Mucosa of descending colon (tissue), 3 donors: Measurements from ENCODE around the gene SLC22A1. TPM values are rescaled to one million over a fixed set of nuclear protein-coding genes. Genes with fewer than 3 reads are reported as not detected.

Experiments used
- ATAC-seq: fragments of 200-7000 bp; cut with Tn5 transposase; one replicate; pipeline ENCODE4 v1.9.1; 2020; ENCODE audit warnings: mild to moderate bottlenecking, moderate library complexity
- DNase-seq, 3 donors: peaks; one replicate each; pipeline ENCODE4 v3.0.0-alpha.2; 2020
- H3K36me3 ChIP-seq: fragments of 200-600 bp; one replicate; pipeline ENCODE4 v1.8.0; 2021; ENCODE audit warnings: low read depth, mild to moderate bottlenecking
- H3K4me1 ChIP-seq: fragments of 200-600 bp; one replicate; pipeline ENCODE4 v1.8.0; 2021; ENCODE audit warnings: low read depth, mild to moderate bottlenecking
- H3K4me3 ChIP-seq: fragments of 200-600 bp; one replicate; pipeline ENCODE4 v1.8.0; 2021; ENCODE audit warnings: mild to moderate bottlenecking
- H3K9me3 ChIP-seq: fragments of 200-600 bp; one replicate; pipeline ENCODE4 v1.8.0; 2021; ENCODE audit warnings: mild to moderate bottlenecking
- intact Hi-C, 2 donors: fragments of 100-400 bp; cut with DNase I in 1 of 2; cut with micrococcal nuclease in 1 of 2; formaldehyde crosslinking; loops; one replicate each; pipeline versions ENCODE4 v1.11.0 to v1.11.1; 2022; cut with DNase I, micrococcal nuclease
- total RNA-seq, 3 donors: library from RNA; stranded (reverse); fragmentation: NEBNext Ultra II Directional in 2 of 3; extraction: Animal tissue kit (Norgen Biotek cat#: 25700) in 2 of 3; gene quantifications; one replicate each; pipeline versions ENCODE4 v1.2.1 to v1.2.4, GENCODE V29; 2021 to 2023
- TF ChIP-seq, protein P1 (sequence below): fragments of 200-600 bp; IDR thresholded peaks from one replicate; pipeline ENCODE4 v1.8.0; 2022; ENCODE audit warnings: antibody characterized with exemption, mild to moderate bottlenecking
- donor health status: DM: no; HTN: no; CAD: no; lungs with moderate emphysema.
- donor health status: DM: no; HTN: no; CAD: no.
- donor health status: DM: no; HTN: yes; CAD: no.

SLC22A1 gene
- total RNA-seq, 3 donors from 2014 or later: 1.9 to 2.4 (median 2.4) TPM

DNA sequence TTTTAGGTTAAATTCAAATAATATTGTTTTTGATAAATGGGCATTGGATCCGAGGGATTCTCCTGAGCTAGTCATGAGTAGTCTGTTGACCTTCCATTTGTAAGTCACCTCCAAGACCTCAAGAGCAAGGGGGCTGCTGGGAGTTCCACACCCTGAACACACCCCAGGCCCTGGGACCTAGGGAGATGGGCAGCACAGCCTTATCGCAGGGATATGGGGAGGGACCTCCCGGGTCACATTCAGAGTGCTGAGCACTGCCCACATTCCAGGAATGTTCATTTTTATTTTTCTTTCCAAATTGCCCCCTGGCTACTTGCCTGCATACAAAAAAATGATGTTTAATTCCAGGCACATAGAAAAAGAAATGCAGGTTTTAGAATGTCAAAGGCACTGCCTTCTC, 81.5 kb downstream of the SLC22A1 start:
- no peaks in the 10 kb centered on the region for H3K9me3 ChIP-seq
- H3K4me1 ChIP-seq: peaks cover 14% of the 10 kb centered on the region
- H3K36me3 ChIP-seq: no peaks in the 10 kb centered on the region
- H3K4me3 ChIP-seq: no peak overlapping the region
- no peak for DNase-seq
- TF ChIP-seq, protein P1, sequence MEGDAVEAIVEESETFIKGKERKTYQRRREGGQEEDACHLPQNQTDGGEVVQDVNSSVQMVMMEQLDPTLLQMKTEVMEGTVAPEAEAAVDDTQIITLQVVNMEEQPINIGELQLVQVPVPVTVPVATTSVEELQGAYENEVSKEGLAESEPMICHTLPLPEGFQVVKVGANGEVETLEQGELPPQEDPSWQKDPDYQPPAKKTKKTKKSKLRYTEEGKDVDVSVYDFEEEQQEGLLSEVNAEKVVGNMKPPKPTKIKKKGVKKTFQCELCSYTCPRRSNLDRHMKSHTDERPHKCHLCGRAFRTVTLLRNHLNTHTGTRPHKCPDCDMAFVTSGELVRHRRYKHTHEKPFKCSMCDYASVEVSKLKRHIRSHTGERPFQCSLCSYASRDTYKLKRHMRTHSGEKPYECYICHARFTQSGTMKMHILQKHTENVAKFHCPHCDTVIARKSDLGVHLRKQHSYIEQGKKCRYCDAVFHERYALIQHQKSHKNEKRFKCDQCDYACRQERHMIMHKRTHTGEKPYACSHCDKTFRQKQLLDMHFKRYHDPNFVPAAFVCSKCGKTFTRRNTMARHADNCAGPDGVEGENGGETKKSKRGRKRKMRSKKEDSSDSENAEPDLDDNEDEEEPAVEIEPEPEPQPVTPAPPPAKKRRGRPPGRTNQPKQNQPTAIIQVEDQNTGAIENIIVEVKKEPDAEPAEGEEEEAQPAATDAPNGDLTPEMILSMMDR: no peak
- ATAC-seq: no peak
- intact Hi-C loops: no loop called here

DNA sequence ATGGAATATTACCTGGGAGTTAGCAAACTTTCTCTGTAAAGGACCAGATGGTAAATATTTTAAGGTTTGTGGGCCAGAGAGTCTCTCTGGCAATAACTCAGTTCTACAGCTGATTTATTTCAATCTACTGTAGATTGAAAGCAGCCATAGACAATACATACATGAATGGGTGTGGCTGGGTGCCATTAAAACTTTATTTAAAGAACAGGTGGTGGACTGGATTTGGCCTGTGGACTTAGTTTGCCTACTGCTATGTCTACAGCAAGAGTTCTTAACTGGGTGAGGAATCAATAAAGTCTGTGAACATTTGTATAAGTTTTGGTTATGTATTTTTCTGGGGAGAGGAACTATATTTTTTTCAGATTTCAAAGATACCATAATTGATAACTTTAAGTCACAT, 81.9 kb downstream of the SLC22A1 start:
- peak in 1 of 3 donors; percentile 46 for DNase-seq
- Histone ChIP-seq H3K36me3 (no peaks in the 10 kb centered on the region), H3K4me1 (peaks cover 9% of the 10 kb centered on the region), H3K4me3 (no peak overlapping the region), H3K9me3 (no peaks in the 10 kb centered on the region)
- ATAC-seq: peak; percentile 77
- intact Hi-C loops: no loop called here
- TF ChIP-seq, protein P1: no peak

DNA sequence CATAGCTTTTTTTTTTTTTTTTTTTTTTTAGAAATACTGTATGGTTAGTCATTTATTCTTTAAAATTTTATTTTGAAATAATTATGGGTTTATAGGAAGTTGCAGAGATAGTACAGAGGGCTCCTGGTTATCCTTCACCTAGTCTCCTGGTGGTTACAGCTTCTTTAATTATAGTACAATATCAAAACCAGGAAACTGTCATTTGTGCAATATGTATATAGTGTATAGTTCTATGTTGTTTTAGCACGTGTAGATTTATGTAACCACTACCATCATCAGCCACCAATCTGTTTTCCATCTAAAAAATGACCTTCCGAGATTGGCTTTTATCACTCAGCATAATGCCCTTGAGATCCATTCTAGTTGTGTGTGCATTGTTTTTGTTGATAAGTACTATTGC, 82.3 kb downstream of the SLC22A1 start:
- Histone ChIP-seq H3K4me1 (peaks cover 9% of the 10 kb centered on the region), H3K36me3 (no peaks in the 10 kb centered on the region), H3K9me3 (no peaks in the 10 kb centered on the region), H3K4me3 (no peak overlapping the region)
- intact Hi-C loops: no loop called here
- ATAC-seq: peak; percentile 52
- no peak for DNase-seq
- TF ChIP-seq, protein P1: no peak

DNA sequence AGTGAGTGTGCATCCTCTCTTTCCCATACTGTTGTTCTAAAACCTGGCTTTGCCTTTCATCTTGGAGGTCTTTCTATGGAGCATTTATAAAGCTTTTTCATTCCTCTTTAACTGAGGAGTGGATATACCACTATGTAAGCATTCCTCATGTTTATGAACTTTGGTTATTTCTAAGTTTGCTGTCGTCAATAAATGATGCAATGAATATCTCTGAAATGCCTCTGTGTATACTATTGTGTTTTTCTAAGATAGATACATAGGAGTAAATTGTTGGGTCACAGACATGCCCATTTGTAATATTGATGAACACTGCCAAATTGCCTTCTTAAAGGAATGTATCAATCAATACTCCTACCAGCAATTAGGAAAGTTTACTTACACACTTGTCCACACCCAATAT, 83.1 kb downstream of the SLC22A1 start:
- peaks cover 6% of the 10 kb centered on the region for H3K4me1 ChIP-seq
- TF ChIP-seq, protein P1: no peak
- ATAC-seq (no peak), DNase-seq (no peak)
- no peak overlapping the region for H3K4me3 ChIP-seq
- H3K9me3 ChIP-seq: no peaks in the 10 kb centered on the region
- intact Hi-C loops: no loop called here
- no peaks in the 10 kb centered on the region for H3K36me3 ChIP-seq

DNA sequence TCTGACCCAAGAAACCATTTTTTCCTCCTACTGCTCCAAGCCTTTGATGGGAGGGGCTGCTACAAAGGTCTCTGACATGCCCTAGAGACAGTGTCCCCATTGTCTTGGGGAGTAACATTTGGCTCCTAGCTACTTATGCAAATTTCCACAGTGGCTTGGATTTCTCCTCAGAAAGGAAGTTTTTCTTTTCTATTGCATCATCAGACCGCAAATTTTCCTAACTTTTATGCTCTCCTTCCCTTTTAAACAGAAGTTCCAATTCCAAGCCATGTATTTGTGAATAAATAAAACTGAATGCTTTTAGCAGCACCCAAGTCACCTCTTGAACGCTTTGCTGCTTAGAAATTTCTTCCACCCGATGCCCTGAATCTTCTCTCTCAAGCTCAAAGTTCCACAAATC, 86.0 kb downstream of the SLC22A1 start:
- no peak overlapping the region for H3K4me3 ChIP-seq
- no peak for DNase-seq
- H3K4me1 ChIP-seq: no peaks in the 10 kb centered on the region
- no peaks in the 10 kb centered on the region for H3K36me3 ChIP-seq
- TF ChIP-seq, protein P1: no peak
- intact Hi-C loops: no loop called here
- ATAC-seq: no peak
- H3K9me3 ChIP-seq: no peaks in the 10 kb centered on the region

Other genes starting within 250 kb of the SLC22A1 start
- not detected for gene MAS1, start 230.8 kb upstream of the SLC22A1 start, total RNA-seq
- gene IGF2R, start 152.7 kb upstream of the SLC22A1 start, total RNA-seq: 100 to 1,000 TPM in 2 of 3 donors, 10 to 100 TPM in 1; 97.7 to 112 (median 101) TPM
- gene SLC22A2, start 137.0 kb downstream of the SLC22A1 start, total RNA-seq: under 1 TPM in 1 of 3 donors, not detected in 2; 0.16 TPM
- 1 to 10 TPM; 1.4 to 7.3 (median 1.6) TPM for gene SLC22A3, start 226.6 kb downstream of the SLC22A1 start, total RNA-seq